Testis (tissue), 2 donors: Measurements from ENCODE around the gene EPHB4.

Experiments used
- CTCF ChIP-seq, 3 experiments: fragments of 450-650 bp in 2 of 3; fragments of 200-600 bp in 1 of 3; sonication (generic) in 1 of 3; IDR thresholded peaks; one replicate each; pipeline ENCODE4 v1.5.1; 2016 to 2019; ENCODE audit warnings: antibody characterized with exemption in 3 of 3, mild to moderate bottlenecking in 2 of 3, moderate library complexity in 1 of 3
- POLR2A ChIP-seq: fragments of 450-650 bp; IDR thresholded peaks from one replicate; pipeline ENCODE4 v1.6.1; 2017; ENCODE audit warnings: antibody characterized with exemption, mild to moderate bottlenecking, moderate library complexity

- no peak for TF ChIP-seq CTCF (IDR thresholded peaks at IDR 0.05)
- TF ChIP-seq POLR2A: no peak
Observed at GRCh38 chr7:100837099-100837836, 9.9 kb upstream of the EPHB4 start.
